Upper lobe of right lung (tissue), 1 donor: ENCODE results near the gene RIOK2. TPM values are rescaled to one million over a fixed set of nuclear protein-coding genes. Genes with fewer than 3 reads are reported as not detected.

ENCODE experiments used
- ATAC-seq: fragments of 200-7000 bp; cut with Tn5 transposase; one replicate; pipeline ENCODE4 v1.9.1; 2020; ENCODE audit warnings: mild to moderate bottlenecking, moderate library complexity
- DNase-seq: peaks from one replicate; pipeline ENCODE4 v3.0.0-alpha.2; 2020
- H3K27ac ChIP-seq: fragments of 200-600 bp; one replicate; pipeline ENCODE4 v1.8.0; 2022
- H3K27me3 ChIP-seq: fragments of 200-600 bp; one replicate; pipeline ENCODE4 v1.8.0; 2022; ENCODE audit warnings: mild to moderate bottlenecking
- H3K36me3 ChIP-seq: fragments of 200-600 bp; one replicate; pipeline ENCODE4 v1.8.0; 2022
- H3K4me1 ChIP-seq: fragments of 200-600 bp; one replicate; pipeline ENCODE4 v1.8.0; 2022
- H3K4me3 ChIP-seq: fragments of 200-600 bp; one replicate; pipeline ENCODE4 v1.8.0; 2022; ENCODE audit warnings: mild to moderate bottlenecking
- H3K9me3 ChIP-seq: fragments of 200-600 bp; one replicate; pipeline ENCODE4 v1.8.0; 2022
- intact Hi-C: fragments of 100-400 bp; cut with DNase I; formaldehyde crosslinking; loops from one replicate; pipeline ENCODE4 v1.11.0; 2022
- total RNA-seq: library from RNA; stranded (reverse); fragmentation: NEBNext Ultra II Directional; extraction: Animal tissue kit (Norgen Biotek cat#: 25700); gene quantifications from one replicate; pipeline ENCODE4 v1.2.1, GENCODE V29; 2021
- TF ChIP-seq, protein P1 (sequence below): fragments of 200-600 bp; IDR thresholded peaks from one replicate; pipeline ENCODE4 v1.8.0; 2022; ENCODE audit warnings: antibody characterized with exemption
- donor health status: DM: no; HTN: yes; CAD: no; lungs with severe emphysema.

Gene RIOK2
- total RNA-seq, 1 donor from 2014 or later = 22.2 TPM

- no peaks in the 10 kb centered on the region for H3K4me1 ChIP-seq
- no peaks in the 10 kb centered on the region for H3K36me3 ChIP-seq
- no peaks in the 10 kb centered on the region for H3K27me3 ChIP-seq
- no peaks in the 10 kb centered on the region for H3K9me3 ChIP-seq
- TF ChIP-seq, protein P1, sequence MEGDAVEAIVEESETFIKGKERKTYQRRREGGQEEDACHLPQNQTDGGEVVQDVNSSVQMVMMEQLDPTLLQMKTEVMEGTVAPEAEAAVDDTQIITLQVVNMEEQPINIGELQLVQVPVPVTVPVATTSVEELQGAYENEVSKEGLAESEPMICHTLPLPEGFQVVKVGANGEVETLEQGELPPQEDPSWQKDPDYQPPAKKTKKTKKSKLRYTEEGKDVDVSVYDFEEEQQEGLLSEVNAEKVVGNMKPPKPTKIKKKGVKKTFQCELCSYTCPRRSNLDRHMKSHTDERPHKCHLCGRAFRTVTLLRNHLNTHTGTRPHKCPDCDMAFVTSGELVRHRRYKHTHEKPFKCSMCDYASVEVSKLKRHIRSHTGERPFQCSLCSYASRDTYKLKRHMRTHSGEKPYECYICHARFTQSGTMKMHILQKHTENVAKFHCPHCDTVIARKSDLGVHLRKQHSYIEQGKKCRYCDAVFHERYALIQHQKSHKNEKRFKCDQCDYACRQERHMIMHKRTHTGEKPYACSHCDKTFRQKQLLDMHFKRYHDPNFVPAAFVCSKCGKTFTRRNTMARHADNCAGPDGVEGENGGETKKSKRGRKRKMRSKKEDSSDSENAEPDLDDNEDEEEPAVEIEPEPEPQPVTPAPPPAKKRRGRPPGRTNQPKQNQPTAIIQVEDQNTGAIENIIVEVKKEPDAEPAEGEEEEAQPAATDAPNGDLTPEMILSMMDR = no peak
- DNase-seq (no peak), ATAC-seq (no peak)
- no peak overlapping the region for H3K27ac ChIP-seq
- H3K4me3 ChIP-seq = no peak overlapping the region
- intact Hi-C loops = no loop called here
Observed at GRCh38 chr5:97150401-97150800, 32.6 kb downstream of the RIOK2 start.

- DNase-seq (no peak), ATAC-seq (no peak)
- no peaks in the 10 kb centered on the region for H3K9me3 ChIP-seq
- TF ChIP-seq, protein P1 = no peak
- H3K27me3 ChIP-seq = no peaks in the 10 kb centered on the region
- no peak overlapping the region for H3K4me3 ChIP-seq
- H3K4me1 ChIP-seq = no peaks in the 10 kb centered on the region
- no peak overlapping the region for H3K27ac ChIP-seq
- intact Hi-C loops = no loop called here
- H3K36me3 ChIP-seq = no peaks in the 10 kb centered on the region
Observed at GRCh38 chr5:97149709-97150108, 33.3 kb downstream of the RIOK2 start.

GRCh38 chr5:97148288-97148687 lies 34.8 kb downstream of the RIOK2 start:
- intact Hi-C loops = no loop called here
- TF ChIP-seq, protein P1 = no peak
- no peaks in the 10 kb centered on the region for H3K36me3 ChIP-seq
- no peaks in the 10 kb centered on the region for H3K27me3 ChIP-seq
- no peak overlapping the region for H3K27ac ChIP-seq
- H3K9me3 ChIP-seq = no peaks in the 10 kb centered on the region
- no peak for ATAC-seq
- H3K4me3 ChIP-seq = no peak overlapping the region
- no peak for DNase-seq
- no peaks in the 10 kb centered on the region for H3K4me1 ChIP-seq

DNA sequence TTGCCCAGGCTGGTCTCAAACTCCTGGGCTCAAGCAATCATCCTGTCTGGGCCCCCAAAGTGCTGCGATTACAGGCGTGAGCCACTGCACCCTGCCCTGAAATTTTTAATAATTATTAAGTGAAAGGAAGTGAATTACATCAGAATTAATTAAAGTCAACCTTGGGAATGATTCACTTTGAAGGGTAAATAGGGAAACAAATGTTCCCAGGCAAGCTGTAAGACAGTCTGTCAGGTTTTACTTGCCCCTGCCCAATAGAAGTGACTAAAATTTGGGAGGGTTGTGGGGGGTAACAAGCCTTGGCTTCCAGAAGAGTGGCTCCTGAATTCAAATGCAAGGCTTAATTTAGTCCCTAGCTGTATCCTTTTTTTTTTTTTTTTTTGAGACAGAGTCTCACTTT lies 39.3 kb downstream of the RIOK2 start:
- Histone ChIP-seq H3K4me1 (no peaks in the 10 kb centered on the region), H3K27me3 (no peaks in the 10 kb centered on the region), H3K27ac (no peak overlapping the region), H3K4me3 (no peak overlapping the region), H3K9me3 (no peaks in the 10 kb centered on the region), H3K36me3 (no peaks in the 10 kb centered on the region)
- no peak for DNase-seq
- intact Hi-C loops = no loop called here
- no peak for ATAC-seq
- TF ChIP-seq, protein P1 = no peak

GRCh38 chr5:97142521-97143254 lies 40.4 kb downstream of the RIOK2 start, which contains the start of gene LIX1:
TSS of gene LIX1 (minus strand) at chr5:97142611. CDS start at chr5:97142576, 35 bp downstream.
- peak; percentile 54 for ATAC-seq
- intact Hi-C loops = no loop called here
- no peaks in the 10 kb centered on the region for H3K4me1 ChIP-seq
- TF ChIP-seq, protein P1 = peak; percentile 37
- DNase-seq = no peak
- no peak within 1 kb of the TSS for H3K4me3 ChIP-seq
- H3K36me3 ChIP-seq = no peaks in the 10 kb centered on the region
- H3K9me3 ChIP-seq = no peaks in the 10 kb centered on the region
- no peaks in the 10 kb centered on the region for H3K27me3 ChIP-seq
- no peak within 1 kb of the TSS for H3K27ac ChIP-seq

DNA sequence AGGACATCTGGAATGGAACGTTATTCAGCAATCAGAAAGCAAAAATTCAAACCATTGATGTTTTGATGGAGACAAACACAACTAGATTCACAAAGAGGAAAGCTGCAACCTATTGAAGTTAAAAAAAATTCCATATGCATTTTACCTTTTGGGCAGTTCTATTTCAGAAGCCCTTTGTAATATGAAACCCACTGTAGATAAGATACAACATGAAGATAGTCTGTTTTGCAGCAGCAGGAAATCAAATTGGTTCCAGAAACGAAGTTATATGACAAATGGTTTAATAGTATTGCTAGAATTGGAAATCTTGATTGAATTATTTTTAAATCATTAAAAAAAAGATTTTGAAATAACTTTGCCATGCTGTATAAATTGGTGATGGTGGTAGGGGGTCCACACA lies 41.5 kb downstream of the RIOK2 start:
- Histone ChIP-seq H3K27ac (no peak overlapping the region), H3K4me1 (no peaks in the 10 kb centered on the region), H3K9me3 (no peaks in the 10 kb centered on the region), H3K27me3 (no peaks in the 10 kb centered on the region), H3K36me3 (no peaks in the 10 kb centered on the region), H3K4me3 (no peak overlapping the region)
- intact Hi-C loops = no loop called here
- ATAC-seq (no peak), DNase-seq (no peak)
- TF ChIP-seq, protein P1 = no peak
